ENCODE measurements around the gene MVB12B.

DNA sequence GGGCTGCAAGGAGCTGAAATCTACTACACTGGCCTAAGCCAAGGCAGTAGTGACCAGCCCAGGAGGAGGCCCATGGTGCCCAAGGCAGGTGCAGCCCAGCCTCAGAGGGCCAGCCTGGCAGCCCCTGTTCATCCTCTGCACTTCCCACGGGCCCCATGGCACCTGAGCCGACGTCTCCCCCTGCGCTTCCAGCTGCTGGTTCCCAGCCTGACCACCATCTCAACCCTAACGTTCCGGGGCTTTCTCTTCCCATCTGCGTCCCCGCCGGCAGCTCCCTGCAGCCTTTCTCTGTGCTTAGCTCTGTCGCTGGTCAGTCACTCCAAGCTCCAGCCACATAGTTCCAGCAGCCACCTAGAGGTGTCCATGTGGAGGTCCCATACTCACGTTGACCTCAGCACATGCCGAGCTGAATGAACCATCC, 181.6 kb downstream of the MVB12B start:
- TF ChIP-seq POLR2A (IDR thresholded peaks at IDR 0.05) (no peak), EP300 (IDR thresholded peaks at IDR 0.05) (no peak)
- TF ChIP-seq, protein P1, sequence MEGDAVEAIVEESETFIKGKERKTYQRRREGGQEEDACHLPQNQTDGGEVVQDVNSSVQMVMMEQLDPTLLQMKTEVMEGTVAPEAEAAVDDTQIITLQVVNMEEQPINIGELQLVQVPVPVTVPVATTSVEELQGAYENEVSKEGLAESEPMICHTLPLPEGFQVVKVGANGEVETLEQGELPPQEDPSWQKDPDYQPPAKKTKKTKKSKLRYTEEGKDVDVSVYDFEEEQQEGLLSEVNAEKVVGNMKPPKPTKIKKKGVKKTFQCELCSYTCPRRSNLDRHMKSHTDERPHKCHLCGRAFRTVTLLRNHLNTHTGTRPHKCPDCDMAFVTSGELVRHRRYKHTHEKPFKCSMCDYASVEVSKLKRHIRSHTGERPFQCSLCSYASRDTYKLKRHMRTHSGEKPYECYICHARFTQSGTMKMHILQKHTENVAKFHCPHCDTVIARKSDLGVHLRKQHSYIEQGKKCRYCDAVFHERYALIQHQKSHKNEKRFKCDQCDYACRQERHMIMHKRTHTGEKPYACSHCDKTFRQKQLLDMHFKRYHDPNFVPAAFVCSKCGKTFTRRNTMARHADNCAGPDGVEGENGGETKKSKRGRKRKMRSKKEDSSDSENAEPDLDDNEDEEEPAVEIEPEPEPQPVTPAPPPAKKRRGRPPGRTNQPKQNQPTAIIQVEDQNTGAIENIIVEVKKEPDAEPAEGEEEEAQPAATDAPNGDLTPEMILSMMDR (IDR thresholded peaks at IDR 0.05) = no peak

Data from tibial nerve (tissue), 4 donors.